Islet of Langerhans (tissue), 1 donor: ENCODE results near the gene RAD51AP2.
"Not testable (repeated sequence)": the region's sequence is repeated elsewhere in the genome, so short reads cannot be mapped to it uniquely, and the experiment has no call there.

Source experiments
- FAIRE-seq: peaks from one replicate; lab custom pipeline; 2011; peaks lifted over from hg19 to GRCh38; lab: Jason Lieb, UNC

Gene RAD51AP2

GRCh38 chr2:17518212-17519154, at the start of gene RAD51AP2:
RAD51AP2 (minus strand) TSS chr2:17518440; CDS start chr2:17518415, 25 bp downstream.
- FAIRE-seq = no peak

GRCh38 chr2:17565726-17566125, 47.5 kb upstream of the RAD51AP2 start:
- not testable (repeated sequence) for FAIRE-seq

- no peak for FAIRE-seq
These were observed 40.6 kb upstream of the RAD51AP2 start for GRCh38 chr2:17558878-17559277.

- FAIRE-seq = no peak
These were observed 39.8 kb upstream of the RAD51AP2 start for GRCh38 chr2:17558053-17558452.

- FAIRE-seq = no peak
These were observed 39.4 kb upstream of the RAD51AP2 start for GRCh38 chr2:17557596-17557995.

- FAIRE-seq = no peak
These were observed 36.9 kb upstream of the RAD51AP2 start for GRCh38 chr2:17555150-17555549.

GRCh38 chr2:17550907-17551306, 32.7 kb upstream of the RAD51AP2 start:
- FAIRE-seq = no peak

GRCh38 chr2:17547737-17548136, 29.5 kb upstream of the RAD51AP2 start:
- FAIRE-seq = no peak

GRCh38 chr2:17547237-17547636, 29.0 kb upstream of the RAD51AP2 start:
- no peak for FAIRE-seq

- peak; percentile 65 for FAIRE-seq
These were observed 27.7 kb upstream of the RAD51AP2 start for GRCh38 chr2:17545680-17546613.

- FAIRE-seq = no peak
These were observed 26.0 kb upstream of the RAD51AP2 start for GRCh38 chr2:17544256-17544655.

- no peak for FAIRE-seq
These were observed 25.6 kb upstream of the RAD51AP2 start for GRCh38 chr2:17543848-17544247.

- FAIRE-seq = no peak
These were observed 25.0 kb upstream of the RAD51AP2 start for GRCh38 chr2:17543131-17543660.

- no peak for FAIRE-seq
These were observed 24.2 kb upstream of the RAD51AP2 start for GRCh38 chr2:17542471-17542870.

- FAIRE-seq = no peak
These were observed 23.3 kb upstream of the RAD51AP2 start for GRCh38 chr2:17541531-17541950.

GRCh38 chr2:17540813-17541530, 22.7 kb upstream of the RAD51AP2 start:
- FAIRE-seq = no peak

- FAIRE-seq = no peak
These were observed 22.0 kb upstream of the RAD51AP2 start, which contains the start of gene VSNL1 for GRCh38 chr2:17540093-17540812. VSNL1 (plus strand) TSS chr2:17540696; CDS start chr2:17592075, 51,379 bp downstream.

- no peak for FAIRE-seq
These were observed 21.4 kb upstream of the RAD51AP2 start for GRCh38 chr2:17539611-17540092.

GRCh38 chr2:17538844-17539554, 20.8 kb upstream of the RAD51AP2 start:
- no peak for FAIRE-seq
